HG02678 (cell line): Measurements from ENCODE around the gene PREB.

Source experiments
- ATAC-seq: cut with Tn5 transposase; IDR thresholded peaks from one replicate; pipeline ENCODE4 v1.9.1; 2021; ENCODE audit warnings: mild to moderate bottlenecking, moderate library complexity; ENCODE audit not compliant: unreplicated experiment

PREB gene

DNA sequence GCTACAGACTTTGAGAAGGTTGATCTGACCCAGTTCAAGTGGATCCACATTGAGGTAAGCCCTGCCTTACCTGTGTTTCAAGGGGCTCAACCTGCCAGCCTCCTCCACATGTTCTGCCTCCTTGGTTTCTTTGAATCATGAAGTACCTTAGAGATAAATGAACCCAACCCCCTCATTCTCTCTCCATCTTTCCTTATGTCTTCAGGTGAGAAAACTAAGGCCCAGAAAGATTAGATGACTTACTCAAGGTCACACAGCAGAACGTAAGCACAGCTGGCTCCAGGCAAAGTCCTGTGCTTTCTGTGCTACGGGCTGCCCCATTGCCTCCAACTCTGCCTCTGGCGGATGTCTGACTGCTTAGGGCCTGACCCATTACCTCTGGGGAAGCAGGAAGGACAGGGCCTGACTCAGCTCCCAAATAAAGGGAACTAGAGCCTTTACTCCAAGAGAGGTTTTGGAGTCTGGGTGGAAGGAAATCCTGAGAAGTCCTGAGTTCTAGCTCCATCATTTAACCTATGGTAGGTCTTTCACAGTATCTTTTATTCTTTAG, 37.6 kb downstream of the PREB start:
- ATAC-seq: no peak

DNA sequence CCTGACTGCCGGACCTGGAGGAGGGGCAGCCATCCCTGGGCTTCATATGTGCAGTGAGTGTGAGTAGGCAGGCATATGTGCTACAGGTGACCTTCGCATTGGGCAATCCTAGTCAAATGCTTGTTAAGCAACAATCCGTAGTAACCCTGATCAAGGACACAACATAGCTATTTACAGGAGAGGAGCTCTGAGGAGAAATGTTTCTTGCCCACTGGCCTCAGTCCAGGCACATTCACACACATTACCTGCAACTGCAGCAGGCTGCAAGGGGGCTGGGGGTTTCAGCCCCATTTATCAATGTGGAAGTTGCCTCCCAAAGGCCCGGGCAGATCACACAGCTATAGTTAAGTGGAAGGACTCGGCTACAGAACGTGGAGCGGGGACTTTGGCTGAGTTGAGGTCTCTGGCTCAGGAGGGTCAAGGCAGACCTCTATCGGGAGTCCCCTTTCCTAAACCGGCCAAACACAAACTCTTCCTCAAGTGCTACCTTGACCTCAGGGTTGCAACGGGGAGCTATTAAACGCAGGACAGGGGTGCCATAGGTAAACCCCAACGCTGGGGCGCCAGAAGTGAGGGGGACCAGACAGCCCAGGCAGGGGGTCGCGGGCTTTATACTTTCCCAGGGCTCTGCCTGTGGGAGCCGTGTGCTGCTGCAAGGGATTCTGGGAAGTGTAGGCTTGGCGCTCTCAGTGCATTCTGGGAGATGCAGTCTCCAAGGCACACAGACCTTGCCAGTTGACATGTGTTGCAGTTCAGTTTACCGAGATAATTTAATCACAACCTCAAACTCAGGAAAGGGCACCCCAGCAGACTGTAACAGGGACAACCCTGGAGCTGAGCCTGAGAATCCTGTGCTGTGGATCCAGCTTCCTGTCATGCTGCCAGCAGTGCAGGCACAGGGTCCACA, 38.4 kb downstream of the PREB start:
- ATAC-seq: peak; percentile 48

DNA sequence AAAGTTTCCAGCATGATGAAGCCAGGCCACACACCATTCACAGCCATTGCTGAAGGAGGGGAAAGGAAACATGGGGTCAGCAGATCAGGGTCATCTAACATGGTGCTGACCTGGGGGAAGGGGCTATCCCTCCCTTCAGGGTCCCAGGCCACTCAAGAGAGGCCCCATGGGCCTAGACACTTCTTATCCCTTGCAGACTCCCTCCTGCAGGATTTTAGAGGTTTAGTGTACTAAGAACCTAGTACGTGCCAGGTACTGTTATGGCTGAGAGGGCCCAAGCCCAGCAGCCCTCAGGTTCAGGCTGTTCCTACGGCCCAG, 39.0 kb downstream of the PREB start:
- no peak for ATAC-seq

DNA sequence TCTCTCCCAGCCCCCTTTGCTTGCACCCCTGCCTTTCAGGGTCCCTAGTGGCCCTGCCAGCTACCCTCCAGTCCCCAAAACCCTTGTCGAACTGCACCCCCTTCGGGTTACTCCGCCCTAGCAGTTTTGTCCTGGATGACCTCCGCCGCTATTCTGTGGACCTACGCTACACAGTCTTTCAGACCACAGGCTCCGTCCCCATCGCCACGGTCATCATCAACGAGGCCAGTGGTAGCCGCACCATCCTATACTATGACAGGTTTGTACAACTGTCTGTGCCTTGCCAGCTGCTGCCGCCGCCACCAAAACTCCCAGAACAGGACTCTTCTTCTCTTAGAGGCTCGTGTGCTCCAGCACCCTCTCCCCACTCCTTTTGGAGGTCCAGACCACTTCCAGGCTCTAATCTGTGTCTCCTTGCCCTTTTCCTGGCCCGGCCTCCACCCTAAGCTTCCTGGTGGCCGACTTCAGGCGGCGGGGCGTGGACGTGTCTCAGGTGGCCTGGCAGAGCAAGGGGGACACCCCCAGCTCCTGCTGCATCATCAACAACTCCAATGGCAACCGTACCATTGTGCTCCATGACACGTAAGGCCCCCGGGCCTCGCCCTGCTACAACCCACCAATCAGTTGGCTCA, 40.0 kb downstream of the PREB start:
- ATAC-seq: no peak

DNA sequence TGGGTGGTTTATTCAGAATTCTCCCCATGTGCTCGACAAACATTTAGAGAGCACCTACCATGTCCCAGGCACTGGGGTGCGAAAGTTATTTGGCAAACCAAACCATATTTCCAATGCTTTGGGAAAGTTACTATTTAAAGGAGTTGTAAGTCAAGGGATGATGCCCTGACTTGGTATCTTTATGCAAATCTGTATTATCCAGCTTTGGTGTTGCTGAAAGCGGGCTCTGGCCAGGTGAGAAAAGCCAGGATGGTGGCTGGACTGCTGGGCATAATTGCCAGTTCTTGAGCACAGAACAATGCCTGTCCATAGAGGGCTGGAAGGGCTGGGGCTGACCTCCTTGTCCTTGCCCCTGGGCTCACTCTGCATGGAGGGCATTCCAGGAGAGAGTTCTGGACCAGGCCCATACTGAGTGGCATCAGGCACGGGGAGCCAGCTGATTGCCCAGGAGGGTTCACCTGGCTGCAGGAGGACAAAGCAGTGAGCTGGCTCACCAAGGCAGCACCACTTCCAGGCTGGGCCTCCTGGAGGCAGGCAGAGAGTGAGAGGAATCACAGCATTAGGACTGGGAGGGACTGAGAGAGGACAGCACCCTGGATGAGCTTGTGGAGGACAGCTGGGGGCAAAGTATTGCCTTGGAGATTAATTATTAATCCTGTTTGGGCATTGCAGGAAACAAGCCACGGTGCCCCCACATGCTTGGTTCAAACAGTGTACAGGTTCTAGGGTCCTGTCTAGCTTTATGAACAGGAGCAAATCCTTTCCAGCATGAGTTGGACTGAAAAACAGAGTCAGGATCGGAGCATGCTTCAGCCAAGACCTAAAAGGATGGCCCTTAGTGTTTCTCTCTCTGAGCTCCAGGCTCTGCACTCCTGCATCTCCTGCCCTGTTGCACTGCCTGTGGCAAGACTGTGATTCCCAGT, 40.7 kb downstream of the PREB start:
- ATAC-seq: no peak

DNA sequence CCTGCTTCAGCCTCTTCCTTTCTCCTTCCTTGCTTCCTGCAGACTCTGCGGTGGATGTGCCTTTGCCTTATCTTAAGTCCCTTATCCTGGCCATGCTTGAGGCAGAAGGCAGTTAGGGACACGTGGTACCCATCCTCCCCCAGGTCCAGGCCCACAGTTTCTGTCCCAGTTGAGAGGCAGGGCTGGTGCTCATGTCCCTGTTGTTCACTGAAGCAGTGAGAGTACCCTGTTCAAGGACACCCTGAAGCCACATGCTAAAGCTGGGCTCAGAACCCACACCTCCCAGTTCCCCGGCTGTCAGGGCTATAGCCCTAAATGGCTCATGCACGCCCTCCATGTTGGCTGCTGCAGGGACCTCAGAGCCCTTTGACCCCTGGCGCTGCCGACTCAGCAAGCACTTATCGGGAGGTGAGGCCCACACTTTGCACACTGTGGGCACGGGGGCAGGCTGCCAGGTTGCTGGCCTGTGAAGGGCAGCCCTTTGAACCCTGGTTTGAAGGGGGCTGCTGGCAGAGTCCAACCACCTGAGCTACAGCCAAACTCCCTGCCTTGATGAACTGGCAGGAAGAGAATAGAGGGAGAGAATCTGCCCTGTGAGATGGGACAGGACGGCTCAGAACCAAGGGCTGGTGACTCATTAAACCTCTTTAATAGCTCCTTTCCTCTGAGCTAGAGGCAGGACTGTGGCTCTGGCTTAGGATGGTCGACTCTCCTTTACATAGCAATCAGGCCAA, 41.6 kb downstream of the PREB start:
- no peak for ATAC-seq

DNA sequence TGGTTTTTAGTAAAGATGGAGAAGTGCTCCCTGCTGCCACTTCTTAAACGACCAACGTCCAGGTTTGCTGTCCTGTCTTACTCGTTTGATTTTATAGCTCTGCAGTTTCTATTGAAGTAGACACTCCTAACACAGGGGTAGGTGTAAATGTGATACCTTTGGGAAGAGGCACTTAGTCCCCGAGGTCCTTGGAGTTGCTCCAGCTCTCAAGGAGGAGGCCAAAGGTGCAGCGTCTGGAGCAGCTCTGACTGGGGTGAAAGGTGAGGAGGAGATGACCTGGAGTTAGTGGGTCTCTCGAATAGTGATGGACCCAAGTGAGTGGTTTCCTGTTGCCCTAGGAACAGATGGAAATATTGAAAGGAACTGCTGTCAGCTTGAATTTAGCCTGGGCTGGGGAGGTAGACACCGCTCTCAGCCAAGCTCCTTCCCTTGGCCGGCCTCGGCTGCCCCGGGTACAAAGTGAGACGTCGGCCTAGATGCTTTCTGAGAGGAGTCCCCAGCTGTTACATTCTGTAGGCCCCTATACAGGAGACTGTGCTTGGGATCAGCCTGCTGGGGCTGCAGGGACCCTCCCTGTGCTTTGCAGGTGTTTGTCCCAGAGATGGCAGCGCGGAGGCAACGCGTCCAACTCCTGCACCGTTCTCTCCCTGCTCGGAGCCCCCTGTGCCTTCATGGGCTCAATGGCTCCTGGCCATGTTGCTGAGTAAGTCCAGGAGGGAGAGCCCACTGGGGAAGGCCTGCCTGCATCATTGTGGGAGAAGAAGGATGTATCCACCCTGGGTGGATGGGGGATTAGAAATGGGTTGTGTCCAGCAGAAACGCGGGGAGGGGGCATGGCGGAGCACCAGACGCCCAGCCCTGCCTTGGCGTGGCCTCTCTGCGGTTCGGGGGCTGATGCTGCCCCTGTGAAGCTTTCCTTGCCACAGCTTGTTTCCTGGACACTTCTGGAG, 42.4 kb downstream of the PREB start:
- no peak for ATAC-seq

DNA sequence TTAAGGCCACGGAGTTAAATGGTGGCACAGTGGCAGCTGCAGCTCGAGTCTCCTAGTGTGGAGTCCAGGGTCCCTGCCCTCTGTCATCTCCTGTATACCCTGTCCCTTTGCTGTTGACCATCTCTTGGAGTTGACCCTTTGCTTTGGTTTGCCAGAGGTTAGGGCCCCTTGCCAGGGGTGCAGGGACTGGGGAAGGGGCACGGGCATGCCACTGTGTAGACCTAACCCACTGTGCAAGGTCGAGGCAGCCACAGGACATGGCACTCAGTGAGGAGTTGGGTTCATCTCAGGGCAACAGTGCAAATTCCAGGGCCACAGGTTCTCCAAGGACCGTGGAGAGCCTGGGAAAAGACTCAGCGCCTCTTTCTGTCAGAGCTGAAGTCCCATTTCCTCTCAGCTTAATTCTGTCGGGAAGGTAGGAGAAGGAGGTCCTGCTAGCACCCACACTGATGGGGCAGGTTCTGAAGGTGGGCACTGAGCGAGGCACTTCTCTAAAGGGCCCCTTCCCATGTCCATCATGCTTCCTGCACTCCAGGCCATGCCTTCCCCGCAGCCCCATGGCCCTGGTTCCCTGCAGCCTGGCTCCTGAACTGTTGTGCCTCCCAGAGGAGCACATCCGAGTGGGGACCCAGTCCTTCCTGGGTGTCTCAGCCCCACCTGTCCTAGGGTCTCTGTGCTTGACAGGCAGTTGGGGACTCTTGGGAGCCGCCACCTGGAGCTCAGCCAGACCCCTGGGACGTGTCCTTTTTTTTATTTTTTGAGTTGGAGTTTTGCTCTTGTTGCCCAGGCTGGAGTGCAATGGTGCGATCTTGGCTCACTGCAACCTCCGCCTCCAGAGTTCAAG, 45.1 kb downstream of the PREB start:
- ATAC-seq: no peak

DNA sequence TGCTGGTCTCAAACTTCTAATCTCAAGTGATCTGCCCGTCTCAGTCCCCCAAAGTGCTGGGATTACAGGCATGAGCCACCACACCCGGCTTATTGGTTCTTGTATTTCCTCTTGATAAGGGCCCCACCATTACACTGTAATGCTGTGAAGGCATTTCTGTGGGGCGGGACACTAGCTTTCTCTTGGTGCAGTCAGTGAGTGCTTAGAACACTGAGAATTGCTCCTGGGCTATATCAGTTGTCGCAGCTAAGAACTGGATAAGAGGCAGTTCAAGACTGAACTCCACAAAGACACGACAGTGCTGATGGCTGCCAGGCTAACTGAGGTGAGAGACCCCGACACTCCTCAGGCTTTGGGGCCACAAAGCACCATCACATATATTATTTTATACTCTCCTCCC, 45.8 kb downstream of the PREB start:
- no peak for ATAC-seq

DNA sequence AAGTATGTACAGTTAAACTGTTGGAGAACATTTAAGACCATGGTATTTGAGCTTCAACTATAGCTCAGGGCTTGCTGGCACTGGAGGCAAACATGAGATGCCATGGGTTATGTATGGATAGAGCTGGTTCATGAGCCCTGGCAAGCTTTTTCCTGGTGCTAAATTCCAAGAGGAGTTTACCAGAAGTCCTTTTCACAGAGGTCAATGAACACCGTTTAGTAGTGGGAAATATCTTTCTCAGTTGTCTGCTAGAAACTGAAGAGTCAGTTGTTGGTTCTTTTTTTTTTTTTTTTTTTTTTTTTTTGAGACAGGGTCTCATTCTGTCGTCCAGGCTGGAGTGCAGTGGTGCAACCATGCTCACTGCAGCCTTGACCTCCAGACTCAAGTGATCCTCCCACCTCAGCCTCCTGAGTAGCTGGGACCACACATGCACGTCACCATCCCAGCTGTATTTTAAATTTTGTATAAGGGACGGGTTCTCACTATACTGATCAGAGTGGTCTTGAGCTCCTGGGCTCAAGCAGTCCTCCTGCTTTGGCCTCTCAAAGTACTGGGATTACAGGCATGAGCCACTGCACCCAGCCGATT, 46.5 kb downstream of the PREB start:
- ATAC-seq: no peak

DNA sequence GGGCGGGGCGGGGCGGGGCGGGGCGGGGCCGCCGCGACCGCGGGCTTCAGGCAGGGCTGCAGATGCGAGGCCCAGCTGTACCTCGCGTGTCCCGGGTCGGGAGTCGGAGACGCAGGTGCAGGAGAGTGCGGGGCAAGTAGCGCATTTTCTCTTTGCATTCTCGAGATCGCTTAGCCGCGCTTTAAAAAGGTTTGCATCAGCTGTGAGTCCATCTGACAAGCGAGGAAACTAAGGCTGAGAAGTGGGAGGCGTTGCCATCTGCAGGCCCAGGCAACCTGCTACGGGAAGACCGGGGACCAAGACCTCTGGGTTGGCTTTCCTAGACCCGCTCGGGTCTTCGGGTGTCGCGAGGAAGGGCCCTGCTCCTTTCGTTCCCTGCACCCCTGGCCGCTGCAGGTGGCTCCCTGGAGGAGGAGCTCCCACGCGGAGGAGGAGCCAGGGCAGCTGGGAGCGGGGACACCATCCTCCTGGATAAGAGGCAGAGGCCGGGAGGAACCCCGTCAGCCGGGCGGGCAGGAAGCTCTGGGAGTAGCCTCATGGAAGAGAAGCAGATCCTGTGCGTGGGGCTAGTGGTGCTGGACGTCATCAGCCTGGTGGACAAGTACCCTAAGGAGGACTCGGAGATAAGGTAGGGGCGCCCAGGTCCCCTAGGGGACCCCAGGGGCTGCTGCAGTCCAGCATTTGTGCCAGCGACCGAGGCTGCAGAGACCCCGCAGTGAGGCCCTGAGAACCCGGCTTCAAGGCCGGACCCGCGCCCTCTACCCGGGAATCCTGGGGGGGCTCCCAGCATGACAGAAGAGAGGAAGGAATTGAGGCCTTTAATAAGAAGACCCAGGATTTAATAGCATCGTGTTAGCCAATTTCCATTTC, 47.5 kb downstream of the PREB start, which contains the start of gene KHK:
KHK (plus strand) TSS at position 49 of the 870 bp plus-strand sequence; CDS start at position 537, 488 bp downstream.
- ATAC-seq: no peak

DNA sequence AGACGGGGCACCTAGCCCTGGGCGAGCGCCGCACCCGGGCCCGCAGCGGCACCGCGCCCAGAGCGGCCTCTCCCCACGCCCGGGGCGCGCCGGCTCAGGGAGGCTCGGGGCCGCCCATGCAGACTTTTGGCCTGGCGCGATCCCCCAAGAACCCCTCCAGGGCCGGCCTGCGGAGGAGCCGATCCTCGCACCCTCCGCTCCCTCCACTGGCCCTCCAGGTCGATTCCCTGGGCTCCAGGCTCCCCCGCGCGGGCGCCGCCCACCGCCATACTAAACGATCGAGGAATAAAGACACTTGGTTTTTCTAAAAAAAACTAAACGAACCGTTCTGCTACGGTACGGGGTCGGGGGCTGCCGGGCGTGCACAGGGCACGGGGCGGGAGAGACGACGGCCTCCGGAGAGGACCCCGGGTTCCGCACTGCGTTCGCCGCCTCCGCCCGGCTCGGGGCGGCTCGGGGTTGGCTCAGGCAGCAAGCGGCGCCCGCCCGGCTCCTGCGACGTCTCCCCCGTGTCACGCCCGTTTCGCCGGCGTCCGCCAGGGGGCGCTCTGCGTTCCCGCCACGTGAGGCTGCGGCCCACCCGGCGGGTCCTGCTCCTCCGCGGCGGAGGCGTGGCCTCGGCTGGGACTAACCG, 48.2 kb downstream of the PREB start:
- peak; percentile 82 for ATAC-seq

DNA sequence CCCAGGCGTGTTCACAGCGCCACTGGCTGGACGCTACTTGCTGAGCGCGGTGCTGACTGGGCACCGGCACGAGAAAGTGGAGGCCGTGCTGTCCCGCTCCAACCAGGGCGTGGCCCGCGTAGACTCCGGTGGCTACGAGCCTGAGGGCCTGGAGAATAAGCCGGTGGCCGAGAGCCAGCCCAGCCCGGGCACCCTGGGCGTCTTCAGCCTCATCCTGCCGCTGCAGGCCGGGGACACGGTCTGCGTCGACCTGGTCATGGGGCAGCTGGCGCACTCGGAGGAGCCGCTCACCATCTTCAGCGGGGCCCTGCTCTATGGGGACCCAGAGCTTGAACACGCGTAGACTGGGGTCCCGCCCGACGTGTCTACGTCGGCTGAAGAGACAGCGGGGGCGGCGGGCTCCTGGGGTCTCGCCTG, 48.8 kb downstream of the PREB start:
- peak; percentile 7 for ATAC-seq

DNA sequence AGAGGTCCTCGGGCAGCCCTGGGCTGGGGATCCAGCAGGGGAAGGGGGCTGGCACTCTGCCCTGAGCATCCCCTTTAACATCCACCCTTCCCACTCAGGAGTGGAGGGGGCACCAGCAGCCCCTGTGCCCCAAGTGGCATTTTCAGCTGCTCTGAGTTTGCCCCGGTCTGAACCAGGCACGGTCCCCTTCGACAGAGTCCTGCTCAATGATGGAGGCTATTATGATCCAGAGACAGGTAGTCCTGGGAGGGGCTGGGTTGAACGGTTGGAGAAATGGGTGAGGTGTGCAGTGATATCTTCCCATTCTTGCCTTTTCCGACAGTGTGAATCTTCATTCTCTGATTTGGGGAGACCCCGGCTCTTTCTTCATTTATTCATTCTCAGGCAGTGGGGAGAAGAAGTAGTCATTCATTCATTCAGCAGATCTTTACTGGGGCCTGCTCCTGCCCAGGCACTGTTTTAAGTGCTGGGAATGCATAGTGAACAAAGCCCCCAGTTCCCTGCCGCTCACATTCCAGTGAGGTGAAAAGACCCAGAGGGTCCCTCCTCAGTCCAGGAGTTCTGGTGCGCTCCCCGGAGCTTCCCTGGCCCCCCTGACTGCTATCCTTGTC, 49.3 kb downstream of the PREB start:
- no peak for ATAC-seq

DNA sequence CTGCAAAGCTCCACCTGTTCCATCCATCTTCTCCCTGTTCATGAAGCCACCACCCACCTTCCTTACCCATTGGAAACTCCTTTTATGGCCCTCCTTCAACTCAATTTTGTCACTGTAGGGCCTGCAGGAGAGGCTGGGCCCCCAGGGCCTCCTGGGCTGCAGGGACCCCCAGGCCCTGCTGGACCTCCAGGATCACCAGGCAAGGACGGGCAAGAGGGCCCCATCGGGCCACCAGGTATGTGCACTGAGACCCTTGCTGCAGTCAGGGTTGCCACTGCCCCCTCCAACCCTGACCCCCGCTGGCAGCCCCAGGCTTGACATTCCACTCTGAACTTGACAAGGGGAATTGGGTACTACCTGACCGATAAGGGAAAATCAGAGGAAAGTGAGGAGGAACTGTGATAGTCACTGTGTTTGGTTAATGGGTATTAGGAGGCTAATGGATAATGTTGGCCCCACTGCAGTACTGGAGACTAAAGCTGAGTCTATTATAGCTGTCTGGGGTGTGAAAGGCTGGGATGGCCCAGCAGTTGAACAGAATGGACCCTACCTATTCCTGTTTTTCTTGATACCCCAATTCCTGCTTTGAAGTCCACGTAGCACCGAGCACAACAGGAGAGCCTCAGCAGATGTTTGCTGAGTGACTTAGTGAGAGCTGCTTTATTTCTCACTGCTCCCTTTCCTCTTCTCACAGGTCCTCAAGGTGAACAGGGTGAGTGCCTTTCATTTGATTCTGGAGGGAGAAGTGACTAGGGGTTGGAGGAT, 50.0 kb downstream of the PREB start:
- no peak for ATAC-seq
